Mesodermal cell (in vitro differentiated cells): ENCODE data around the gene LTBP2.

Experiments
- H3K27ac ChIP-seq: 2 replicates; pipeline ENCODE4 v1.7.0; 2013; ENCODE audit warnings: mild to moderate bottlenecking, low read depth, low read length, moderate library complexity; ENCODE audit not compliant: severe bottlenecking
- H3K36me3 ChIP-seq: 2 replicates; pipeline ENCODE4 v1.7.1; 2013; ENCODE audit warnings: mild to moderate bottlenecking, low read length, moderate library complexity; ENCODE audit not compliant: control insufficient read depth, insufficient read depth
- H3K4me1 ChIP-seq: one replicate; pipeline ENCODE4 v1.7.1; 2013; ENCODE audit warnings: mild to moderate bottlenecking, low read length; ENCODE audit not compliant: insufficient read depth, control insufficient read depth, poor library complexity, severe bottlenecking
- H3K4me3 ChIP-seq: 2 replicates; pipeline ENCODE4 v1.7.0; 2013; ENCODE audit warnings: low read length, control low read depth, mild to moderate bottlenecking; ENCODE audit not compliant: insufficient read depth, poor library complexity, severe bottlenecking; ENCODE audit errors: extremely low read depth
- H3K9me3 ChIP-seq: 2 replicates; pipeline ENCODE4 v1.7.1; 2013; ENCODE audit warnings: mild to moderate bottlenecking, low read length, moderate library complexity; ENCODE audit not compliant: control insufficient read depth
- WGBS, 2 experiments: methylation state at CpG; one replicate each; pipeline ENCODE4 v1.1.5; 2013; ENCODE audit warnings: missing lambda C conversion rate in 2 of 2; ENCODE audit not compliant: insufficient coverage in 2 of 2; 5-methylcytosine and 5-hydroxymethylcytosine counted together

Gene LTBP2

DNA sequence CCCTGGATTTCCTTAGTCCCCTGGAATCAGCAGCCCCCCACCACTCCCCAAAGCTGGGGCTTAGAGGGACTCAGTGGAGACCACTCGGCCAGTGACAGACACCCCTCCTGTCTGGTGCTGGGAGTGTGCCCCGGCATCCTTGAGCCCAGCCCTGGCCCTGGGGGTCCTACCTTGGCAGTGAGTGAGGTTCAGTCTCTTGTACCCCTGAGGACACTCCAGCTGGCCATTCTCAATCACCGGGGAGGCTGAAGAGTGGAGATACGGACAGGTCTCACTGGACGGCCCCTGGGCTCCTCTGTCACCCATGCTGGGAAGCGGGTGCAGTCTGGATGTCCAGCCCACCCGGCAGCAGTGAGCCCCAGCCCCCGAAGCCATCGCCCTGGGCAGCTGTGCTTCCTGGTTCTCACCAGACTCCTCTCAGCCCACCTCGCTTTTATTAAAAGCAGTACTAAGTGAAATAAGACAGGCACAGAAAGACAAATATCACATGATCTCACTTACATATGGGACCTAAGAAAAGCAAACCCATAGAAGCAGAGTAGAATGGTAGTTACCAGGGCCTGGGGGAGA, 76.2 kb downstream of the LTBP2 start:
- Histone ChIP-seq H3K9me3 (no peaks in the 10 kb centered on the region), H3K4me3 (no peak overlapping the region)
- 85 to 86% methylated on average over 9 to 10 of the region's 10 CpGs for WGBS, 2 experiments

GRCh38 chr14:74533576-74533975, 78.5 kb downstream of the LTBP2 start:
- H3K4me1 ChIP-seq, result no peaks in the 10 kb centered on the region
- no peaks in the 10 kb centered on the region for H3K9me3 ChIP-seq
- H3K4me3 ChIP-seq, result no peak overlapping the region
- H3K36me3 ChIP-seq, result peaks cover 12% of the 10 kb centered on the region
- H3K27ac ChIP-seq, result no peak overlapping the region
- WGBS, 2 experiments, result 93 to 98% methylated on average over 6 of the region's 7 CpGs

More for the DNA sequence above, 76.2 kb downstream of the LTBP2 start:
- Histone ChIP-seq H3K27ac (no peak overlapping the region), H3K4me1 (no peaks in the 10 kb centered on the region), H3K36me3 (peaks cover 13% of the 10 kb centered on the region)

- H3K4me3 ChIP-seq, result no peak overlapping the region
- no peaks in the 10 kb centered on the region for H3K9me3 ChIP-seq
- peaks cover 12% of the 10 kb centered on the region for H3K36me3 ChIP-seq
- H3K4me1 ChIP-seq, result no peaks in the 10 kb centered on the region
- no peak overlapping the region for H3K27ac ChIP-seq
- WGBS, 2 experiments, result 96 to 100% methylated on average over 8 of the region's 10 CpGs
Observed at GRCh38 chr14:74532246-74532645, 79.8 kb downstream of the LTBP2 start.

GRCh38 chr14:74531467-74531866, 80.6 kb downstream of the LTBP2 start:
- Histone ChIP-seq H3K9me3 (no peaks in the 10 kb centered on the region), H3K27ac (no peak overlapping the region), H3K36me3 (peaks cover 12% of the 10 kb centered on the region), H3K4me3 (no peak overlapping the region), H3K4me1 (no peaks in the 10 kb centered on the region)
- 29 to 45% methylated on average over 4 to 5 of the region's 5 CpGs for WGBS, 2 experiments

DNA sequence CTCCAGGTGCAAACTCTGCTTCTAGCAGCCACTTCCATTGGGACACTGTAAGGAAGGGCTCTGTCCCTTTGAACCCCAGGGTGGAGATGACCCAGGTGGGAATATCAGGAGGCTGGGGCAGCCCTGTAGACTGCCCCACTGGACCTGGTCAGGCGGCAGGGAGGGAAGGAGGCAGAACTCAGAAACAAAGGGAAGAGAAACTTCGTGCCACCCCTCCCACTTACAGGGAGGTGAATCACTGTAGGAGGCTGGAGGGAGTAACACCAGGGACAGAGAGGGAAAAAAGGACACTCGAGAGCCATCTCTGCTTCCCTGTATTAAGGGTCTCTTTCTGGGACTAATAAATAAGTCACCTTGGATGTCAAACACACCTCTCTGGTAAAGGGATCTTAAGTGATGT, 81.0 kb downstream of the LTBP2 start:
- Histone ChIP-seq H3K27ac (no peak overlapping the region), H3K36me3 (peaks cover 12% of the 10 kb centered on the region), H3K4me3 (no peak overlapping the region), H3K4me1 (no peaks in the 10 kb centered on the region), H3K9me3 (no peaks in the 10 kb centered on the region)
- WGBS, 2 experiments, result 80 to 100% methylated on average over 1 of the region's 3 CpGs

GRCh38 chr14:74528886-74529285, 83.2 kb downstream of the LTBP2 start:
- Histone ChIP-seq H3K4me3 (no peak overlapping the region), H3K36me3 (peaks cover 12% of the 10 kb centered on the region), H3K4me1 (no peaks in the 10 kb centered on the region), H3K27ac (no peak overlapping the region), H3K9me3 (no peaks in the 10 kb centered on the region)
- 96 to 98% methylated on average over 10 of the region's 10 CpGs for WGBS, 2 experiments

GRCh38 chr14:74528406-74528805, 83.6 kb downstream of the LTBP2 start:
- H3K36me3 ChIP-seq, result peaks cover 17% of the 10 kb centered on the region
- no peak overlapping the region for H3K4me3 ChIP-seq

DNA sequence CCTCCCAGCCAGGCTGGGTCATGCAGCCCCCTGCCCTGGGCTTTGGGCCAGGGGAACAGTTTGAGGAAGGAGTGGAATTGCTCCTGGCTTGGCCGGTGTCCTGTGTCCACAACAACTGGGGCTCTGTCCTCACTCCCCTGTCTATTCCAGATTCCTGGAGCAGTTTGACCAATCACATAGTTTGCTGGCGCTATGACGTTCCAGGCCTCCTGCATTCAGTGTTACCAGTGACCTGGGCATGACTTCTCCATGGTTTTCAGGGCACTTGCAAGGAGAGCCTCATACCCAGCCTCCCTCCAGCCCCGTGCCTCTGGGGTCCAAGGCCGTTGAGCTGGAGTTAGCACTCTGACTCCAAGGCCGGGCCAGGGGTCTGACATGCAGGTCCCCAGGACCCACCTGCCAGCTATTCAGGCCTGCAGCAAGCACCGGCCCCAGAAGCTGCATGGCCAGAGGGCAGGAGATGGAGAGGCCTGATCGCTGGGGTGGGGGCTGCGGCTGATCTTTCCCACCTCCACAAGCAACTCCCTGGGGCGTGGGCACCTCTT, 84.2 kb downstream of the LTBP2 start:
- 89 to 92% methylated on average over 7 of the region's 10 CpGs for WGBS, 2 experiments
- no peaks in the 10 kb centered on the region for H3K9me3 ChIP-seq
- H3K4me1 ChIP-seq, result no peaks in the 10 kb centered on the region
- no peak overlapping the region for H3K27ac ChIP-seq
- H3K4me3 ChIP-seq, result no peak overlapping the region
- peaks cover 21% of the 10 kb centered on the region for H3K36me3 ChIP-seq

More at GRCh38 chr14:74528406-74528805, 83.6 kb downstream of the LTBP2 start:
- Histone ChIP-seq H3K27ac (no peak overlapping the region), H3K9me3 (no peaks in the 10 kb centered on the region), H3K4me1 (no peaks in the 10 kb centered on the region)
- 96 to 97% methylated on average over 13 of the region's 14 CpGs for WGBS, 2 experiments

DNA sequence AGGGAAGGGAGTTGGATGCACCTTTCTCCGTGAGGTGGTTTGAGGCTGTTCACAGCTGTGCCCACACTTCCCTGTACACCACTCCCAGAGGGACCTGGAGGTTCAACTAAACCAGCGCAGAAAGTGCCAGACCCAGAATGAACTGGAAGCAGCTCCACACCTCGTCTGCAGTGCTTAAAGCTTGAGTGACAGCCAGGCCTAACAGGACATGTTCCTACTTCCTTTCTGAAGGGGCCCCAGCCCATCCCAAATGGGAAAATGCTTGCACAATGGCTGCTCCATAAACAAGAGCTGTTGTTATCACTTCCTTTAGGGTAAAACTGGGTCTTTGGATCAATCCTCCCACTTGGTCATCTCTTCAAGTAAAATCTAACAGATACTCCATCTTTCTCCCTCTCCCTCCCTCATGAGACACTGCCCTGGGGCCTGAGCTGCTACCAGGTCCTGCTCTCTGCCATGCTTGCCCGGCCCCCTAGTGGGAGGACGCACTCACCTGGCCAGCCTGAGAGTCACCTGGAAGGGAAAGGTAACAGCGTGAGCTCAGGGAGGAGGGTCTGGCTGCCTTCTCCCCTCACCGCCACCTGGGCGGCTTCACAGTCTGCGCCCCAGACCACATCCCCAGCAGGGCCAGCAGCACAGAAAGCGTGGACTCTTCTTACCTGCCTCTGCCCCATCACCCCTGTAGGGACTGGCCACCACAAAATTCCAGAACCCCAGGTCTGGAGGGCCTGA, 85.0 kb downstream of the LTBP2 start:
- Histone ChIP-seq H3K36me3 (peaks cover 20% of the 10 kb centered on the region), H3K27ac (no peak overlapping the region), H3K4me3 (no peak overlapping the region), H3K9me3 (no peaks in the 10 kb centered on the region), H3K4me1 (no peaks in the 10 kb centered on the region)
- 78 to 89% methylated on average over 5 to 9 of the region's 10 CpGs for WGBS, 2 experiments

GRCh38 chr14:74525361-74525851, 86.6 kb downstream of the LTBP2 start:
- H3K4me3 ChIP-seq, result no peak overlapping the region
- peaks cover 24% of the 10 kb centered on the region for H3K36me3 ChIP-seq
- no peaks in the 10 kb centered on the region for H3K9me3 ChIP-seq
- no peaks in the 10 kb centered on the region for H3K4me1 ChIP-seq
- 91 to 93% methylated on average over 4 of the region's 4 CpGs for WGBS, 2 experiments
- no peak overlapping the region for H3K27ac ChIP-seq

DNA sequence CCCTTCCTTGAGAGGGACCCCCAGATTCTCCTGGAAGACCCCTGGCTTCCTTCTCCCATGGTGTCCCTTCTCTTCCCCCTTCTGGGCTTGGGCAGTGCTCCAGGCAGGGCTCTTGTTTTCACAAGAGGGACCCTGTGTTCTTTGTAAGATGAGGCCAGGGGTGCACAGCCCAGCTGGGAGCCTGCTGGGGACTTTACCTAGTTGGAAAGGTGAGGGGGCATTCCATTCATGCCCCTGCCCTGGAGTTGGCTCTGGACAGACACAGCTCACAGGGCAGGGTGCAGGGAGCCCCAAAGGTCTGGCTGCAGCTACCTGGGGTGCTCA, 87.3 kb downstream of the LTBP2 start:
- H3K27ac ChIP-seq, result no peak overlapping the region
- H3K9me3 ChIP-seq, result no peaks in the 10 kb centered on the region
- peaks cover 22% of the 10 kb centered on the region for H3K36me3 ChIP-seq
- H3K4me1 ChIP-seq, result no peaks in the 10 kb centered on the region
- no peak overlapping the region for H3K4me3 ChIP-seq
